Suppressor macrophage treated with lipopolysaccharide for 1 hour (primary cell): ENCODE data around the gene KRT9.
"Not testable (repeated sequence)": the region's sequence is repeated elsewhere in the genome, so short reads cannot be mapped to it uniquely, and the experiment has no call there.

ENCODE experiments used
- DNase-seq, 3 donors: peaks; one replicate each; pipeline ENCODE4 v3.0.0-alpha.2; 2020 to 2022

KRT9 gene

DNA sequence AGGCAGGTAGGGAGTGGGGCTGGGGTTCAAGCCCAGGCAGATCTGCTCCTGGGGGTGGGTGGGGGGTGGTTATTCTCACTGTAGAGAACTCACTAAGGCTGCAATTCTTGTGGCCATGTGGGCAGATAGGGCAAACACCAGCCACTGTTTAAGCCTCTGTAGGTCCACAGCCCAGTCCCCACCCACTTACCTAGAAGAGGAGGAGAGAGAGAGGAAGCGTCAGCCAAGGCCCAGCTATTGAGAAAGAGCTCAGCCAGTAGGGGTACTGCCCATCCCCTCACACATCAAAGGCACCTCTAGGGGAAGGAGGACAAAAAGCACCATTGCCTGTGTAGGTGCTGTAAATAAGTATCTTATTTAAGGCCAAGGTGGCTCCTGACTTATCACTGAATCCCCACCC, 27.8 kb upstream of the KRT9 start:
- no peak for DNase-seq

GRCh38 chr17:41595585-41595984, 23.7 kb upstream of the KRT9 start:
- DNase-seq = no peak

- DNase-seq = no peak
Observed at GRCh38 chr17:41594363-41594915, 22.6 kb upstream of the KRT9 start.

DNA sequence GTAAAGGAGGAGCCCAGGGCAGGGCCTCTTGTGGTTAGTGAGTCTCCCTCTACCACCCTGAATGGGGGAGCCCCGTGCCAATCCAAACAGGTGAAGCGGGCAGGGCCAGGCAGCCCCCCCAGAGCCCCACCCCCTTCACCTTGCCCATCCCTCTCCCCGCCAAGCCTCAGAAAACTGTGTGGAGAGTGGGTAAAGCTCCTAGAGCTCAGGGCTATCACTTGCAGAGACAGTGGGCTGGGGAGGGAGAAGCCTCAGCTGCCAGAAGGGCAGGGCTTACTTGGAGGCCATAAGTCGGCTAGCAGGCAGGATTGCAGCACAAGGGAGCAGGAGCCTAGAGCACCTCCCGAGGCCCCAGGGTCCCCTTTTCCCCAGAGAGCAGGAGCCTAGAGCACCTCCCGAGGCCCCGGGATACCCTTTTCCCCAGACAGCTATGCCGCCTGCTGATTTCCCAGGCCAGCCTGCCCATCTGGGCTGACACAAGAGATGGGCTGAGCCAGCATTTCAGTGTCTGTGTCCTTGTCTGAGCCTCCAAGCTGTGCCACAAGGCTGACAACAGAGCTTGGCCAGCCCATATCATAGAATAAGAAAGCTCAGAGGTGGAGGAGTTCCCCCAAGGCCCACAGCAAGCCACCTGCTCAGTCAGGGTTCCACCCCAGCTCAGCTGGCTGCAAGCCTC, 21.6 kb upstream of the KRT9 start:
- DNase-seq = no peak

DNA sequence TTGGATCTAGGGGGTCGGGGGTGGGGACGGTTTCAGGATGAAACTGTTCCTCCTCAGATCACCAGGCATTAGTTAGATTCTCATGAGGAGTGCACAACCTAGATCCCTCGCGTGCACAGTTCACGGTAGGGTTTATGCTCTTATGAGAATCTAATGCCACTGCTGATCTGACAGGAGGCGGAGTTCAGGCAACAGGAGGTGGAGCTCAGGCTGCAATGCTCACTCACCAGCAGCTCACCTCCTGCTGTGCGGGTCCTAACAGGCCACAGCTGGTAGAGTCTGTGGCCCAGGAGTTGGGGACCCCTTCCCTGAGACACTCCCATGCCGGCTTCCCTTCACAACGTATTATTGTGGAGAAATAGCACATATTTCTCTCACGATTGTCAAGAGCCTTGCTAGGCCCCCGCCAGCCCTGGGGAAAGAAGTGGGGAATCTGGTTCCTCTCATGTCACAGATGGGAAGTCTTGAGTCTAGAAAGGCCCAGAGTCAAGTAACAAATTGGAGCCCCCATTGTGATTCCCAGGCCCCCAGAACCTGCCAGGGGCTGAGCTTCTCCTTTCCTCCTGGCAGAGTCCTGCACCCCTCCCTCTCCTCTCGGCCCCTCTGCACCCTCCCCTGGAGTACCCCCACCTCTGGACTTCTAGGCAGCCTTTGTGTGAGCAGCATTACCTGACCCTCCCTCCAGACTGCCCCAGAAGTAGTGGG, 20.9 kb upstream of the KRT9 start:
- DNase-seq = no peak

DNA sequence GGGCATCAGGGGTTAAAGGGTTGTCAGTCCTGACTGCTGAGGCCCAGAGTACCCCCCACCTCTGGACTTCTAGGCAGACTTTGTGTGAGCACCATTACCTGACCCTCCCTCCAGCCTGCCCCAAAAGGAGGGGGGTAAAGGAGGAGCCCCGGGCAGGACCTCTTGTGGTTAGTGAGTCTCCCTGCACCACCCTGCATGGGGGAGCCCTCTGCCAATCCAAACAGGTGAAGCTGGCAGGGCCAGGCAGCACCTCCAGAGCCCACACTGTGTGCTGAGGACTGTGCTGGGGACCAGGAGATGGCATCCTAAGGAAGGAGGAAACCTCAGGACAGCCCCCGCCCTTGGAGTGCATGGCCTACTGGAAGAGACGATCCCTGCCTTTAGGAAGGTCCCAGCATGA, 17.4 kb upstream of the KRT9 start:
- no peak for DNase-seq

DNA sequence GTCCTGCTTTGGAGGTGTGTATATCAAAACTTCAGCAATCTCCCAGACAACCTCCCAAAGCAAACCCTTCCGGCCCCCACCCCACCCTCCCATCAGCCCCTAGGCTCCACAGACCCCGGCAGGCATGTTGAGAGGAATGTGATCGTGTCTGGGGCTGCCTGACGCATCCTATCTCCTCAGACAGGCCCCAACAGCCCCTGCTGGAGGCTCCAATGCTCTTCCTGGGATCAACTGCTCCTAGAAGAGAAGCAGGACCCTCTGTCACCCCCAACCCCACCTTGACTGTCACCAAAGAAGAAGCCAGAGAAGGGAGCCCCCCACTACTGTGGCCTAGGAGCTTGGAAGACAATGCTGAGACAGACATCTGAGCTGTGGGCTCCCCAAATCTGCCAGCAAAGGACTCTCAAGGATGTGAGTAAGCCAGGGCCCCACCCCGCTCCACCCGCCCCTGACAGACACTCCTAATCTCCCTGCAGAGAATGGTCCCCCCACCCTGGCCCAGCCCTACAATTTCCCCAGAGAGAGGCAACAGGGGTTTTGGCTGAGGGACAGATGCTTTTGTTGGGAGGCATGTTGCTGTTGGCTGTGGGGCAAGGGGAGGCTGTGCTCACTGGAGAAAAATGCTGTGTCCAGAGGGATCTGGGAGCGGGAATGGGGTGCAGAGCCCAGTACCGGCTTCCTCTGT, 16.4 kb upstream of the KRT9 start:
- no peak for DNase-seq

DNA sequence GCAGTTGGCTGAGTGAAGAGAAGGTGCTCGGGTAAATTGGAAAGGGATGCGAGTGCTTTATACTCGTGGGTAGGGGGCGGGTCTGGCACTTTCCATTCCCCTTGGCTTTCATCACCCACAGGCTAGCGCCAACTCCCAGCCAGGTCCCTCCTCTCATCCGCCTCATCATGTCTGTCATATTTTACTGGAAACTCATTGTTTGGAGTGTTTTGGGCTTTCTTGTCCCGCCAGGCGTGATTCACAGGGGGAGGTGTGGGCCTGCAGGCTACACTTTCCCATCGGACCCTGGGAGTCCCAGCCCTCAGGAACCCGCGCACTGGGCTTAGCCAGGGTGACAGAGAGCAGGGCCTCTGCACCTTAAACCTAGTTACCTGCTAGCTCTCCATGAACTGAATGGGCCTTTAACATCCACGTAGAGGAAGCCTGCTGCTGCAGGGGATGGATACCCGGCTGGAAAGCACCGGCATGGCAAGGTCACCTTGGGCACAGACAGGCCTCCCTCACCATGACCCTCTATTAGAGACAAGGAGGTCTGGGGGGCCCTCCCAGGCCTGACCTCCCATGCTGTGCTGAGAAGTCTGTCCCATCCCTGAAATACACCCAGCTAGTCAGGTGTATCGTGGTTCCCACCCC, 15.1 kb upstream of the KRT9 start, which contains the start of gene KRT14:
TSS of gene KRT14 (minus strand) at position 33 of the 633 bp plus-strand sequence. CDS start 61 bp downstream, outside the sequence.
- no peak for DNase-seq

GRCh38 chr17:41585301-41586056, 13.6 kb upstream of the KRT9 start:
- DNase-seq = no peak

DNA sequence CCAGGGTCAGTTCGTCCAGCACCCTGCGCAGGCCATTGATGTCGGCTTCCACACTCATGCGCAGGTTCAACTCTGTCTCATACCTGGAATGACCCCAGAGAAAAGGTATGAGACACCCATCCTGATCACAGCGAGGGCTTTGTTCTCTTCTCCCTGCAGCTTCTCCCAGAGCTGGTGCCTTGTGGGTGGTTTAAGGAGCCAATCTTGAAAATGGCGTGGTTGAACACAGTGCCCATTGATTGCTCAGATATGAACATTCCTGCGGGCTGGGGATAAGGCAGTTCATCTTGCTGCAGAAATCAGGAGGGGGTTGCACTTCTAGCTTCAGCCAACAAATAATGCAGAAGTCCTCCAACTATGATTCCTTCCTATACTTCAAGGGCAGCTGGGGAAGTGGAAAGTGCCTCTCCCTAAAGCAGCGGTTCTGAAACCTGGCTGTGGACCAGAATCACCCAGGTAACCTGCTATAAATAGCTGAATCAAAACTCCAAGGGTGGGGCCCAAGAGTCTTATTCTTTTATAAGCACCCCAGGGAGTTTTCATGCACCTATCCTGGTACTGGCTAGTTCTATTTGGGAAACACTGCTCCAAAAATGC, 12.6 kb upstream of the KRT9 start:
- not testable (repeated sequence) for DNase-seq

DNA sequence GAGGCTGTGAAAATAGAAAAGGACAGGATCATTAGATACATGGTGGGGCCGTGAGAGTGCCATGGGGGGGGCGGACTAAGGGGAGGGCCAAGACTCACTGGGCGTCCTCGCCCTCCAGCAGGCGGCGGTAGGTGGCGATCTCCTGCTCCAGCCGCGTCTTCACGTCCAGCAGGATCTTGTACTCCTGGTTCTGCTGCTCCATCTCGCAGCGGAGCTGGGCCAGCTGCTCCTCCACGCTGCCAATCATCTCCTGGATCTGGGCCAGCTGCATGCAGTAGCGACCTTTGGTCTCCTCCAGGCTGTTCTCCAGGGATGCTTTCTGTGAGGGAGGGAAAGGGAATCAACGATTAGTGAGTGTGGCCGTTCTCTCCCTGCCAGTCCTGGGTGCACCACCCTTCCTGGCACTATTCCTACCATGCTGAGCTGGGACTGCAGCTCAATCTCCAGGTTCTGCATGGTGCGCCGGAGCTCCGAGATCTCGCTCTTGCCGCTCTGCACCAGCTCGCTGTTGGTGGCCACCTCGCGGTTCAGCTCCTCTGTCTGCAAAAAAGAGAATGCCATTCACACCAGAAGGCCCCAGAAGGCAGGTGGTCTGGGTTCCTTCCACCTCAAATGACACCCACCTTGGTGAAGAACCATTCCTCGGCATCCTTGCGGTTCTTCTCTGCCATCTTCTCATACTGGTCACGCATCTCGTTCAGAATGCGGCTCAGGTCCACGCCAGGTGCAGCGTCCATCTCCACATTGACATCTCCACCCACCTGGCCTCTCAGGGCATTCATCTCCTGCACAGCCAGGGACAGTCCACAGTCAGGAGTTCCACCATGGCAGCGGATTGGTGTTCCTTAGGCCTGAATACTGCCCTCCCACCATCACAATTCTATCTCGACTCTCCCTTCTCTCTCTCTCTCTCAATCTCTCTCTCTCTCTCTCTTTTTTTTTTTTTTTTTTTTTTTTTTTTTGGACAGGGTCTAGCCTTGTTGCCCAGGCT, 11.6 kb upstream of the KRT9 start:
- no peak for DNase-seq

DNA sequence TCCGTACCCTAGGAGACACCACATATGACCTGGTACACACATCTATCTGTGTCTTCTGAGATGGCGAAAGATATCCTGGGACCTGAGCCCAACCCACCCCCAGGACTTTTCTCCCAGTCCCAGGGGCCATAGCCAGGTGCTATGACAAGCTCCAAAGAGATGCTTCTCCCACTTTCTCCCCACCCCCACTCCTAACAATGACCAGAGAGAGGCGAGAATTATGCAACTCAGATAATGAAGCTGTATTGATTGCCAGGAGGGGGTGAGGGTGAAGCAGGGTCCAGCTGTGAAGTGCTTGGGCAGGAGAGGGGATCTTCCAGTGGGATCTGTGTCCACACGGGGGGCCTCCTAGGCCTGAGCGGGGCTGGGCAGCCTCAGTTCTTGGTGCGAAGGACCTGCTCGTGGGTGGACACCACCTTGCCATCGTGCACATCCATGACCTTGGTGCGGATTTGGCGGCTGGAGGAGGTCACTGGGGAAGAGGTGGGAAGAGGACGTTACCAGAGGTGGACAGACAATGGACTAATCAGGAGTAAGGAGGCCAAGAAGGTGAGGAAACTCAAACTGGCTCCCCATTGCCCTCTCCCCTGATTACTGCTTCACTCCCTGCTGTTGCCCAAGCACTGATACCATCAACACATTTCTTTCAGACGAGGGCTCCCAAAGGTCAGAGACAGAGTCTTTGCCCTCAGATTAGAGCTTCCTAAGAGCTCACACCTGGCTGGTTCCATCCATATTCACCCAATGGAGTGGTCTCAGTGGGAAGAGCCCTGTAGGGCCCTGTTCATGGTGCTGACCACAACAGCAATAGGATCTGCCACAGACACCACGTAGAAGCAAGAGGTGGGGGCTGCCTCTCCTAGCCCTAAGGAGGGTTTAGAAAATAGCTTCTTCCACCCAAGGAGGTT, 10.5 kb upstream of the KRT9 start:
- not testable (repeated sequence) for DNase-seq

- DNase-seq = no peak
Observed at GRCh38 chr17:41581366-41582060, 9.7 kb upstream of the KRT9 start.

DNA sequence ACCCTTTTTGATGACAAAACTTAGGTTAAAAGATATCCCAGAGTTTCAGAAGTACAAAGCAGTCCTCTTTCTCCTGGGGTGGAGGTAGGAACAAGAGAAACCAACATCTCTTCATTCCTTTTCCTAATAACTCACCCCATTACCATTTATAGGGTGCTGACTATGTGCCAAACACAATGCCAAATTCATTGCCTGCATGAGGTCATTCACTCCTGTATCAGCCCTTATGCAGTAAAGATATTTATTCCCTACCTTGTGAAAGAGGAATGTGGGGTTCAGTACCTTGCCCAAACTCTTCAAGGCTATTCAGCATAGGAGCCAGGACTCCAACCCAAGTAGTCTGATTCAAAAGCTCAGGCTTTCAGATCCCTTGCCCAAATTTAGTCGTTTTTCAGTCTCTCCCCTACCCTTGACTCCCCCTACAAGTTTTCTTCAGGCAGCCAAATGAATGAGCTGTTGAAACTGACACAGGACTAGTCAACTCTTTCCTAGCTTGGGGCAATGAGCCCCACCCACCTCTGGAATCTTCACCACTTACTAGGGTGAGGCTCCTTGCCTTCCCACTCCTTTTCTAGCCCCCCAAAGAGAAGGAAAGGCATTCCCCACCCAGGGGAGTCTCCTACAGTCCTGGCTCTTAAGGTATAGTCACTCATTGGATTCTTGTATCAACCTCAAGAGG, 9.0 kb upstream of the KRT9 start:
- no peak for DNase-seq

- no peak for DNase-seq
Observed at GRCh38 chr17:41580244-41580575, 8.4 kb upstream of the KRT9 start.

DNA sequence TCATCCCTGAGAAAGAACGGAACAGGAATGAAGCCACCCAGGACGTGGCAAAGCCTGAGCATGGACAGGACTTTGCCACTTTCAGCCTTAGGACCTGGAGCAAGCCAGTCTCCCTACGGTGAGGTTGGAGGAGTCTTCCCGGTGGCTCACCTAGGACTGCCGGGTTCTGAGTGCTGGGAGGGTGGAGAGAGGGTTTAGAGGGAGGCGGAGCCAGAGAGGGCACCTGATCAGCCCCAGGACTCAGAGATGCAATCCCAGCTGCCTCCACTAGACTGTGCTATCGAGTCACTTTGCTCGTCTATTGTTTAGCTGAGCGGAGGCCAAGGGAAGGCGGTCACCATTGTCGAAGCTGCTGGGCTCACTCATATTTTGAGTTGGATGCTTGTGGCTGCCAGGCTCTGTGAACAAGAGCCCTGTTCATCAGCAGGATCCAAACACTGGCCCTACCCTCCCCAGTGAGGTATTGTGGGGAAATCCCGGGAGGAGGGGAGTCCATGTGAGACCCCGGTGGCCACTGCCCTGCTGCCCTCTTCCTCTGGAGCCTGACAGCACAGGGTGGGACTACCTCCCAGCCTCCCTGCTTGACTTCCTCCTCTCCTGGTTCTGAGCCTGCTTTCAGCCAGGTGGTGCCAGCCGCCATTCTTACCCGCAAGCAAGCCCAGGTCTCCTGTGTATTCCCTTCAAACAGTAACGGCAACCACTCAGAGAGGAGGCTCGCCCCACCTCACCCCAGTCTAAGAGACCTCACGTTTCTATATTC, 7.8 kb upstream of the KRT9 start:
- peak; percentile 82 to 89 (median 84) for DNase-seq

- DNase-seq = no peak
Observed at GRCh38 chr17:41578971-41579370, 7.1 kb upstream of the KRT9 start.

- DNase-seq = no peak
Observed at GRCh38 chr17:41578538-41578937, 6.7 kb upstream of the KRT9 start.
